HCT116 (cell line): ENCODE measurements around the gene OXCT1. TPM values are rescaled to one million over a fixed set of nuclear protein-coding genes. Genes with fewer than 3 reads are reported as not detected.

ENCODE experiments used
- ATAC-seq: fragments of 200-7000 bp; cut with Tn5 transposase; 2 replicates; pipeline ENCODE4 v1.9.1; 2020; ENCODE audit warnings: mild to moderate bottlenecking, moderate library complexity
- BruUV-seq: library from RNA; stranded (reverse); fragments of 400-500 nt; replicated peaks from 2 replicates; lab custom pipeline; 2021; lab: Mats Ljungman, UMichigan
- CTCF ChIA-PET: fragments of 300-600 bp; sonication (Branson Sonifier 250); formaldehyde crosslinking; loops from one replicate; lab custom pipeline; 2021; ENCODE audit warnings: antibody characterized with exemption; lab: Charles Lee
- POLR2A ChIA-PET: fragments of 300-600, 350-600 bp; sonication (Branson Sonifier 250); formaldehyde crosslinking; loops from one replicate; lab custom pipeline; 2021; ENCODE audit warnings: antibody characterized with exemption; lab: Charles Lee
- RAD21 ChIA-PET, 2 experiments: fragments of 300-600 bp; sonication (Branson Sonifier 250); formaldehyde crosslinking; loops; one replicate each; lab custom pipeline; 2023; ENCODE audit warnings: low total read pairs in 2 of 2; ENCODE audit not compliant: uncharacterized antibody in 2 of 2, unreplicated experiment in 2 of 2, low non-redundant PET in 1 of 2; lab: Charles Lee
- DNase-seq: peaks from one replicate; pipeline ENCODE4 v3.0.0-alpha.2; 2010; ENCODE audit warnings: low read depth, low spot score
- H2AFZ ChIP-seq: fragments of 200-600 bp; shearing (Covaris generic), sonication (generic); 2 replicates; pipeline ENCODE4 v1.6.1; 2017; ENCODE audit warnings: low read depth, mixed run types, mixed read lengths, antibody characterized with exemption, low read length; ENCODE audit not compliant: poor library complexity, severe bottlenecking
- H3K27ac ChIP-seq: 2 replicates; pipeline ENCODE4 v1.5.1; 2012; ENCODE audit warnings: low read depth, low read length
- H3K27me3 ChIP-seq: fragments of 200-600 bp; sonication (generic); 2 replicates; pipeline ENCODE4 v1.6.1; 2016; ENCODE audit warnings: mixed run types, low read length, mixed read lengths; ENCODE audit not compliant: insufficient read depth
- H3K36me3 ChIP-seq, 2 experiments: fragments of 200-500 bp in 1 of 2; fragments of 200-600 bp in 1 of 2; sonication (Bioruptor generic) in 1 of 2; sonication (generic) in 1 of 2; 2 replicates each; pipeline versions ENCODE4 v1.5.1 to v1.6.1; 2014 to 2016; ENCODE audit warnings: low read length in 2 of 2, inconsistent platforms in 1 of 2, mixed read lengths in 1 of 2, mixed run types in 1 of 2; ENCODE audit not compliant: insufficient read depth in 2 of 2, control insufficient read depth in 1 of 2
- H3K4me1 ChIP-seq, 2 experiments: fragments of 200-600 bp in 1 of 2; sonication (generic) in 1 of 2; 2 replicates each; pipeline versions ENCODE4 v1.5.1 to v1.6.1; 2012 to 2017; ENCODE audit warnings: low read length in 2 of 2, inconsistent platforms in 1 of 2, mild to moderate bottlenecking in 1 of 2, mixed read lengths in 1 of 2, mixed run types in 1 of 2, moderate library complexity in 1 of 2; ENCODE audit not compliant: insufficient read depth in 2 of 2, control insufficient read depth in 1 of 2
- H3K4me2 ChIP-seq: fragments of 200-600 bp; sonication (generic); 2 replicates; pipeline ENCODE4 v1.6.1; 2017; ENCODE audit warnings: mixed run types, low read length, mixed read lengths
- H3K4me3 ChIP-seq, 2 experiments: fragments of 200-600 bp in 1 of 2; sonication (generic) in 1 of 2; replicated peaks in 1 of 2; 2 replicates each; pipeline ENCODE4 v1.5.1; 2011 to 2016; ENCODE audit warnings: low read length in 2 of 2, control low read depth in 1 of 2, low read depth in 1 of 2, mild to moderate bottlenecking in 1 of 2, mixed read lengths in 1 of 2, mixed run types in 1 of 2
- H3K79me2 ChIP-seq: fragments of 200-600 bp; sonication (generic); 2 replicates; pipeline ENCODE4 v1.6.1; 2017; ENCODE audit warnings: mild to moderate bottlenecking, mixed run types, low read length, moderate library complexity, mixed read lengths; ENCODE audit not compliant: insufficient read depth
- H3K9ac ChIP-seq: fragments of 200-600 bp; sonication (generic); 2 replicates; pipeline ENCODE4 v1.6.1; 2016; ENCODE audit warnings: low read length, mixed read lengths
- H3K9me2 ChIP-seq: fragments of 200-600 bp; sonication (generic), shearing (Covaris generic); 2 replicates; pipeline ENCODE4 v1.6.1; 2017; ENCODE audit warnings: mixed run types, mild to moderate bottlenecking, moderate library complexity; ENCODE audit not compliant: insufficient read depth
- H3K9me3 ChIP-seq, 2 experiments: fragments of 200-500 bp in 1 of 2; fragments of 200-600 bp in 1 of 2; sonication (Bioruptor generic) in 1 of 2; sonication (generic) in 1 of 2; 2 replicates each; pipeline ENCODE4 v1.6.1; 2014 to 2017; ENCODE audit warnings: low read length in 2 of 2, mixed read lengths in 2 of 2, inconsistent platforms in 1 of 2, low read depth in 1 of 2, mild to moderate bottlenecking in 1 of 2, mixed run types in 1 of 2, moderate library complexity in 1 of 2; ENCODE audit not compliant: control insufficient read depth in 1 of 2, insufficient read depth in 1 of 2
- H4K20me1 ChIP-seq: fragments of 200-600 bp; sonication (generic), shearing (Covaris generic); 2 replicates; pipeline ENCODE4 v1.6.1; 2017; ENCODE audit warnings: mixed run types, mild to moderate bottlenecking, moderate library complexity; ENCODE audit not compliant: insufficient read depth
- CEBPB ChIP-seq: IDR thresholded peaks from 2 replicates; pipeline ENCODE4 v1.6.1; 2012; ENCODE audit warnings: low read depth
- EGR1 ChIP-seq: IDR thresholded peaks from 2 replicates; pipeline ENCODE4 v1.6.1; 2012; ENCODE audit warnings: low read depth
- POLR2A ChIP-seq: IDR thresholded peaks from 2 replicates; pipeline ENCODE4 v1.7.0; 2011; ENCODE audit warnings: borderline replicate concordance; ENCODE audit not compliant: insufficient read depth, insufficient read length; ENCODE audit errors: extremely low read depth
- SIN3A ChIP-seq: IDR thresholded peaks from 2 replicates; pipeline ENCODE4 v1.6.1; 2012; ENCODE audit warnings: low read depth
- SRF ChIP-seq: IDR thresholded peaks from 2 replicates; pipeline ENCODE4 v1.6.1; 2012; ENCODE audit warnings: low read depth
- ZNF274 ChIP-seq: fragments of 200-500 bp; sonication (Bioruptor generic); IDR thresholded peaks from 2 replicates; pipeline ENCODE4 v1.6.1; 2014; ENCODE audit warnings: mild to moderate bottlenecking, low read depth, low read length, inconsistent platforms
- intact Hi-C: fragments of 100-400 bp; cut with micrococcal nuclease; formaldehyde crosslinking; loops from 2 replicates; pipeline ENCODE4 v1.10.0; 2022
- total RNA-seq: library from RNA; stranded (reverse); gene quantifications from one replicate; pipeline ENCODE4 v1.2.1, GENCODE V29; 2021; ENCODE audit not compliant: unreplicated experiment

OXCT1 gene
- total RNA-seq, 1 experiment from 2014 or later: 28.1 TPM

DNA sequence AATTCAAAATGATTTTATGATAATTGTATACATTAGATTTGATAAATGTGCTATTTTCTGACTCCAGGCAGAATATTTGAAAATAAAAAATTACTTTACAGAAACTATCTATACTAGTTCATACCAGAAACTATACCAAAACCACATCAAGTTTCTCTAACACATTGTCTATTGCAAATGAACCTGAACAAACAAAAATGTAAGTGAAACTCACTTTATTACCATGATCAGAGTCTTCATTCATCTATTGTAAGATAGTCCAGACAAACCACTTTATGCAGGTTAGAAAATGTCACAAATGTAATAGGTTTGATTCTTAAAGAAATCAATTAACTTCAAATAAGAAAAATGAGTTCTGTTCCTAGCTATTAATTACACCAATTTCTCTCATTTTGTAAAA, 99.4 kb downstream of the OXCT1 start:
- Histone ChIP-seq H3K27me3 (no peaks in the 10 kb centered on the region), H3K4me1 (no peaks in the 10 kb centered on the region)
- intact Hi-C loops: no loop called here
- TF ChIP-seq CEBPB (no peak), SIN3A (no peak), SRF (no peak), ZNF274 (no peak)
- TF ChIP-seq, all 23 proteins: peak for 0
- ChIA-PET POLR2A (no interaction called here), CTCF (interaction anchor here (2.0 kb wide), 1 partner anchor 12 kb away, joined by 7 read pairs; no protein-coding TSS in a partner anchor), RAD21 (no interaction called here)
- DNase-seq: no peak
- no peak overlapping the region for H3K4me2 ChIP-seq
- no peak overlapping the region for H2AFZ ChIP-seq
- no peaks in the 10 kb centered on the region for H4K20me1 ChIP-seq
- no peaks in the 10 kb centered on the region for H3K9me3 ChIP-seq
- no peaks in the 10 kb centered on the region for H3K9me2 ChIP-seq
- no peak for ATAC-seq
- H3K9ac ChIP-seq: no peak overlapping the region
- H3K27ac ChIP-seq: no peak overlapping the region
- BruUV-seq: no TSS peak
- H3K36me3 ChIP-seq: no peaks in the 10 kb centered on the region
- no peak overlapping the region for H3K4me3 ChIP-seq
- H3K79me2 ChIP-seq: no peaks in the 10 kb centered on the region

DNA sequence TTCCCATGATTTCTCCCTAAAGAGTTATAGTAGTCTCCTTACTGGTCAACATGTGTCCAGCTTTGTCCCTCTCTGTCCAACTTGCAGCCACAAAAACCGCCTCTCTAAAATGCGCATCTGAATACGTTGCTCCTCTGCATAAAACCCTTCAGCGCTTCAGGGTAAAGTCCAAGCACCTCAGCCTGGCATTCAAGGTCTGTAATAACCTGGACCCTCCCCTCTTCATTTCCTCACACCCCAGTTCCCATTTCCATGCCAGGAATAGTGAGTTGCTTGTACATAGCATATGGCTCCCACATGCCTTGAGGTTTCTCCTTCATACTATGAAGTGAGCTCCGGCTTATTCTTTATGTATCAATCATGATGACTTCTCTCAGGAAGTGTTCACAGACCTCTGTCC, 101.5 kb downstream of the OXCT1 start:
- Histone ChIP-seq H3K4me1 (no peaks in the 10 kb centered on the region), H3K27ac (no peak overlapping the region), H2AFZ (no peak overlapping the region), H4K20me1 (no peaks in the 10 kb centered on the region), H3K4me2 (no peak overlapping the region), H3K9ac (no peak overlapping the region), H3K79me2 (no peaks in the 10 kb centered on the region), H3K9me3 (no peaks in the 10 kb centered on the region), H3K36me3 (no peaks in the 10 kb centered on the region), H3K9me2 (no peaks in the 10 kb centered on the region), H3K27me3 (no peaks in the 10 kb centered on the region), H3K4me3 (no peak overlapping the region)
- ChIA-PET RAD21 (no interaction called here), POLR2A (no interaction called here), CTCF (no interaction called here)
- TF ChIP-seq SIN3A (no peak), POLR2A (no peak), EGR1 (no peak), ZNF274 (no peak)
- ATAC-seq (no peak), DNase-seq (no peak)
- intact Hi-C loops: no loop called here
- no TSS peak for BruUV-seq
